WTC11 (cell line): ENCODE results near the gene MEGF11. TPM values are rescaled to one million over a fixed set of nuclear protein-coding genes. Genes with fewer than 3 reads are reported as not detected.

Source experiments
- ATAC-seq: fragments of 200-7000 bp; cut with Tn5 transposase; 2 replicates; pipeline ENCODE4 v1.10.0; 2021; ENCODE audit warnings: mild to moderate bottlenecking, moderate library complexity
- CTCF ChIA-PET: fragments of 300-600 bp; sonication (Branson Sonifier 250); formaldehyde crosslinking; loops from one replicate; lab custom pipeline; 2021; ENCODE audit warnings: antibody characterized with exemption; lab: Charles Lee
- POLR2A ChIA-PET: fragments of 350-600 bp; sonication (Branson Sonifier 250); formaldehyde crosslinking; loops from one replicate; lab custom pipeline; 2021; ENCODE audit warnings: antibody characterized with exemption; lab: Charles Lee
- DNase-seq: peaks from one replicate; pipeline ENCODE4 v3.0.0; 2021; ENCODE audit warnings: low spot score
- H3K27ac Mint-ChIP-seq: 2 replicates; pipeline ENCODE4 v1.8.0; 2021; ENCODE audit warnings: mixed read lengths
- H3K27me3 Mint-ChIP-seq: 2 replicates; pipeline ENCODE4 v1.8.0; 2021; ENCODE audit warnings: low read depth, mild to moderate bottlenecking, moderate library complexity, mixed read lengths
- H3K36me3 Mint-ChIP-seq: 2 replicates; pipeline ENCODE4 v1.8.0; 2021; ENCODE audit warnings: mixed read lengths
- H3K4me1 Mint-ChIP-seq: 2 replicates; pipeline ENCODE4 v1.8.0; 2022; ENCODE audit warnings: mixed read lengths
- H3K4me3 Mint-ChIP-seq: 2 replicates; pipeline ENCODE4 v1.8.0; 2021; ENCODE audit warnings: mild to moderate bottlenecking, moderate library complexity, mixed read lengths
- H3K9me3 Mint-ChIP-seq: 2 replicates; pipeline ENCODE4 v1.8.0; 2021; ENCODE audit warnings: mixed read lengths
- CREB1 ChIP-seq: sonication (generic); formaldehyde crosslinking; IDR thresholded peaks from 2 replicates; pipeline ENCODE4 v1.8.0; 2023; ENCODE audit warnings: mild to moderate bottlenecking, missing genetic modification reagents
- MXD4 ChIP-seq: fragments of 250-450 bp; sonication (Bioruptor Pico); IDR thresholded peaks from 2 replicates; pipeline ENCODE4 v1.8.0; 2021; ENCODE audit warnings: mild to moderate bottlenecking, moderate library complexity, borderline replicate concordance
- NFYB ChIP-seq: sonication (generic); formaldehyde crosslinking; conservative IDR thresholded peaks from 2 replicates; pipeline ENCODE4 v1.8.0; 2022; ENCODE audit warnings: low read depth, missing genetic modification reagents
- SMAD3 ChIP-seq: sonication (generic); formaldehyde crosslinking; IDR thresholded peaks from 2 replicates; pipeline ENCODE4 v1.8.0; 2022; ENCODE audit warnings: missing genetic modification reagents, mild to moderate bottlenecking, borderline replicate concordance
- ZNF219 ChIP-seq: sonication (generic); formaldehyde crosslinking; IDR thresholded peaks from 2 replicates; pipeline ENCODE4 v1.8.0; 2023; ENCODE audit warnings: missing genetic modification reagents, mild to moderate bottlenecking, borderline replicate concordance
- ZNF263 ChIP-seq: sonication (generic); formaldehyde crosslinking; IDR thresholded peaks from 2 replicates; pipeline ENCODE4 v1.8.1; 2022; ENCODE audit warnings: low read depth, mild to moderate bottlenecking, moderate library complexity, missing genetic modification reagents
- total RNA-seq: library from RNA; stranded (reverse); gene quantifications from 3 replicates; pipeline ENCODE4 v1.2.3, GENCODE V29; 2021
- TF ChIP-seq, protein P1 (sequence below): sonication (generic); formaldehyde crosslinking; IDR thresholded peaks from 2 replicates; pipeline ENCODE4 v1.8.1; 2022; ENCODE audit warnings: missing genetic modification reagents, borderline replicate concordance
- TF ChIP-seq, protein P2 (sequence below): fragments of 250-450 bp; sonication (Bioruptor Pico); IDR thresholded peaks from 2 replicates; pipeline ENCODE4 v1.9.0; 2021; ENCODE audit warnings: mild to moderate bottlenecking
- TF ChIP-seq, protein P3 (sequence below): sonication (generic); formaldehyde crosslinking; IDR thresholded peaks from 2 replicates; pipeline ENCODE4 v1.8.0; 2022; ENCODE audit warnings: missing genetic modification reagents
- TF ChIP-seq, protein P4 (sequence below): sonication (generic); formaldehyde crosslinking; IDR thresholded peaks from 2 replicates; pipeline ENCODE4 v1.8.1; 2023; ENCODE audit warnings: mild to moderate bottlenecking, missing genetic modification reagents, moderate library complexity
- TF ChIP-seq, protein P5 (sequence below): sonication (generic); formaldehyde crosslinking; IDR thresholded peaks from 2 replicates; pipeline ENCODE4 v1.8.0; 2023; ENCODE audit warnings: mild to moderate bottlenecking, missing genetic modification reagents
- TF ChIP-seq, protein P6 (sequence below): sonication (generic); formaldehyde crosslinking; IDR thresholded peaks from 2 replicates; pipeline ENCODE4 v1.8.1; 2023; ENCODE audit warnings: mild to moderate bottlenecking, missing genetic modification reagents

The MEGF11 gene
- total RNA-seq, 1 experiment from 2014 or later = 3.3 TPM

DNA sequence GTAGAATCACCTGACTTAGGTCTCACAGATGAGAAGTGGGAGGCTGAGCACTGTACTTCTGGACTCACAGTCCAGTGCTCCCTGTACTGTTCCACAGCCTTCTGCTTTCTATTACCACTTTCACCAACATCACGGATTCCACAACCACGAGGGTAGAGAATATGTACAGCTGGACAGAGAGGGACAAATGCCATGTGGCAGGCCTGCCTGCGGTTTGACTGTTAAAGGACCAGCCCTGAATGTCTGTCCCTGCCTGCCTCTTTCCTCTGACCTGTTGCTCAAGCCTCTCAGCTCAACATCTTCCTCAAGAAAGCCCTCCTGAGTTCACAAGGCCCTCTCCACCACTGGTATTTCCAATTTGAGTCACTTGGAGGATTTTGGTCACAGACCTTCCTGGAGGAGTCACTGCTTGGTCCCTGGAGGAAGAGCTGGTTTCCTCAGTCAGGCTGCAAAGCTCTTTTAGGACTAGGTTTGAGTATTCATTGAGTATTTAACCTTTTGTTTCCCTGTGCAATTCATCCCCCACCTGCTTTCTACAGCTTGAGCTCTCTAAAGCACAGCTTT lies 335.1 kb downstream of the MEGF11 start (continued):
- TF ChIP-seq, protein P1, sequence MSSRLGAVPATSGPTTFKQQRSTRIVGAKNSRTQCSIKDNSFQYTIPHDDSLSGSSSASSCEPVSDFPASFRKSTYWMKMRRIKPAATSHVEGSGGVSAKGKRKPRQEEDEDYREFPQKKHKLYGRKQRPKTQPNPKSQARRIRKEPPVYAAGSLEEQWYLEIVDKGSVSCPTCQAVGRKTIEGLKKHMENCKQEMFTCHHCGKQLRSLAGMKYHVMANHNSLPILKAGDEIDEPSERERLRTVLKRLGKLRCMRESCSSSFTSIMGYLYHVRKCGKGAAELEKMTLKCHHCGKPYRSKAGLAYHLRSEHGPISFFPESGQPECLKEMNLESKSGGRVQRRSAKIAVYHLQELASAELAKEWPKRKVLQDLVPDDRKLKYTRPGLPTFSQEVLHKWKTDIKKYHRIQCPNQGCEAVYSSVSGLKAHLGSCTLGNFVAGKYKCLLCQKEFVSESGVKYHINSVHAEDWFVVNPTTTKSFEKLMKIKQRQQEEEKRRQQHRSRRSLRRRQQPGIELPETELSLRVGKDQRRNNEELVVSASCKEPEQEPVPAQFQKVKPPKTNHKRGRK = no peak
- TF ChIP-seq, protein P2, sequence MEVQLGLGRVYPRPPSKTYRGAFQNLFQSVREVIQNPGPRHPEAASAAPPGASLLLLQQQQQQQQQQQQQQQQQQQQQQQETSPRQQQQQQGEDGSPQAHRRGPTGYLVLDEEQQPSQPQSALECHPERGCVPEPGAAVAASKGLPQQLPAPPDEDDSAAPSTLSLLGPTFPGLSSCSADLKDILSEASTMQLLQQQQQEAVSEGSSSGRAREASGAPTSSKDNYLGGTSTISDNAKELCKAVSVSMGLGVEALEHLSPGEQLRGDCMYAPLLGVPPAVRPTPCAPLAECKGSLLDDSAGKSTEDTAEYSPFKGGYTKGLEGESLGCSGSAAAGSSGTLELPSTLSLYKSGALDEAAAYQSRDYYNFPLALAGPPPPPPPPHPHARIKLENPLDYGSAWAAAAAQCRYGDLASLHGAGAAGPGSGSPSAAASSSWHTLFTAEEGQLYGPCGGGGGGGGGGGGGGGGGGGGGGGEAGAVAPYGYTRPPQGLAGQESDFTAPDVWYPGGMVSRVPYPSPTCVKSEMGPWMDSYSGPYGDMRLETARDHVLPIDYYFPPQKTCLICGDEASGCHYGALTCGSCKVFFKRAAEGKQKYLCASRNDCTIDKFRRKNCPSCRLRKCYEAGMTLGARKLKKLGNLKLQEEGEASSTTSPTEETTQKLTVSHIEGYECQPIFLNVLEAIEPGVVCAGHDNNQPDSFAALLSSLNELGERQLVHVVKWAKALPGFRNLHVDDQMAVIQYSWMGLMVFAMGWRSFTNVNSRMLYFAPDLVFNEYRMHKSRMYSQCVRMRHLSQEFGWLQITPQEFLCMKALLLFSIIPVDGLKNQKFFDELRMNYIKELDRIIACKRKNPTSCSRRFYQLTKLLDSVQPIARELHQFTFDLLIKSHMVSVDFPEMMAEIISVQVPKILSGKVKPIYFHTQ (CRISPR knock-in tag) = no peak
- no peak for TF ChIP-seq MXD4 (CRISPR knock-in tag)
- TF ChIP-seq, protein P3, sequence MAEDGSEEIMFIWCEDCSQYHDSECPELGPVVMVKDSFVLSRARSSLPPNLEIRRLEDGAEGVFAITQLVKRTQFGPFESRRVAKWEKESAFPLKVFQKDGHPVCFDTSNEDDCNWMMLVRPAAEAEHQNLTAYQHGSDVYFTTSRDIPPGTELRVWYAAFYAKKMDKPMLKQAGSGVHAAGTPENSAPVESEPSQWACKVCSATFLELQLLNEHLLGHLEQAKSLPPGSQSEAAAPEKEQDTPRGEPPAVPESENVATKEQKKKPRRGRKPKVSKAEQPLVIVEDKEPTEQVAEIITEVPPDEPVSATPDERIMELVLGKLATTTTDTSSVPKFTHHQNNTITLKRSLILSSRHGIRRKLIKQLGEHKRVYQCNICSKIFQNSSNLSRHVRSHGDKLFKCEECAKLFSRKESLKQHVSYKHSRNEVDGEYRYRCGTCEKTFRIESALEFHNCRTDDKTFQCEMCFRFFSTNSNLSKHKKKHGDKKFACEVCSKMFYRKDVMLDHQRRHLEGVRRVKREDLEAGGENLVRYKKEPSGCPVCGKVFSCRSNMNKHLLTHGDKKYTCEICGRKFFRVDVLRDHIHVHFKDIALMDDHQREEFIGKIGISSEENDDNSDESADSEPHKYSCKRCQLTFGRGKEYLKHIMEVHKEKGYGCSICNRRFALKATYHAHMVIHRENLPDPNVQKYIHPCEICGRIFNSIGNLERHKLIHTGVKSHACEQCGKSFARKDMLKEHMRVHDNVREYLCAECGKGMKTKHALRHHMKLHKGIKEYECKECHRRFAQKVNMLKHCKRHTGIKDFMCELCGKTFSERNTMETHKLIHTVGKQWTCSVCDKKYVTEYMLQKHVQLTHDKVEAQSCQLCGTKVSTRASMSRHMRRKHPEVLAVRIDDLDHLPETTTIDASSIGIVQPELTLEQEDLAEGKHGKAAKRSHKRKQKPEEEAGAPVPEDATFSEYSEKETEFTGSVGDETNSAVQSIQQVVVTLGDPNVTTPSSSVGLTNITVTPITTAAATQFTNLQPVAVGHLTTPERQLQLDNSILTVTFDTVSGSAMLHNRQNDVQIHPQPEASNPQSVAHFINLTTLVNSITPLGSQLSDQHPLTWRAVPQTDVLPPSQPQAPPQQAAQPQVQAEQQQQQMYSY = no peak

DNA sequence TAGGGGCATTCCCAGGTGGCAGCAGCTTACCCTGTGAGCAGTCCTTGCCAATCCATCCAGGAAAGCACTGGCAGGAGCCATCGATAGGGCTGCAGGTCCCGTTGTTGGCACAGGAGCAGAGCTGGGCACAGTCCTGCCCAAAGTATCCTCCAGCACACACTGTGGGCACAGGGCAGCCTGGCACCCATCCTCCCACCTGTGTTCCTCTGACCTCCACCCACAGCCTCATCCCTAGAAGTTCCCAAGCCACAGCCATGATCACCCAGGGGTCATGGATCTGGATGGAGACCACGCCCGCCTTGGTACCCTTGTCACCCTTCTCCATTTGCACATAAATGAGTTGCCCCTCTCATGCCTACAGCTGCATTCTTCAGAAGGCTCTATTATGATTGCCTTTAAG lies 335.6 kb downstream of the MEGF11 start:
- no peak for ATAC-seq
- ChIA-PET CTCF (interaction anchor here (1.8 to 2.4 kb wide), 2 partner anchors 64 to 167 kb away, joined by 9 to 11 read pairs; no protein-coding TSS in a partner anchor), POLR2A (no interaction called here)
- Mint-ChIP-seq H3K4me1 (peaks cover 20% of the 10 kb centered on the region), H3K9me3 (no peaks in the 10 kb centered on the region), H3K4me3 (no peak overlapping the region), H3K36me3 (no peaks in the 10 kb centered on the region), H3K27me3 (no peaks in the 10 kb centered on the region), H3K27ac (no peak overlapping the region)
- TF ChIP-seq ZNF263 (no peak), MXD4 (CRISPR knock-in tag) (no peak), CREB1 (CRISPR knock-in tag) (no peak), SMAD3 (CRISPR knock-in tag) (no peak), NFYB (no peak), ZNF219 (CRISPR knock-in tag) (no peak)
- TF ChIP-seq, protein P4, sequence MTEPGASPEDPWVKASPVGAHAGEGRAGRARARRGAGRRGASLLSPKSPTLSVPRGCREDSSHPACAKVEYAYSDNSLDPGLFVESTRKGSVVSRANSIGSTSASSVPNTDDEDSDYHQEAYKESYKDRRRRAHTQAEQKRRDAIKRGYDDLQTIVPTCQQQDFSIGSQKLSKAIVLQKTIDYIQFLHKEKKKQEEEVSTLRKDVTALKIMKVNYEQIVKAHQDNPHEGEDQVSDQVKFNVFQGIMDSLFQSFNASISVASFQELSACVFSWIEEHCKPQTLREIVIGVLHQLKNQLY (CRISPR knock-in tag) = no peak
- TF ChIP-seq, protein P5, sequence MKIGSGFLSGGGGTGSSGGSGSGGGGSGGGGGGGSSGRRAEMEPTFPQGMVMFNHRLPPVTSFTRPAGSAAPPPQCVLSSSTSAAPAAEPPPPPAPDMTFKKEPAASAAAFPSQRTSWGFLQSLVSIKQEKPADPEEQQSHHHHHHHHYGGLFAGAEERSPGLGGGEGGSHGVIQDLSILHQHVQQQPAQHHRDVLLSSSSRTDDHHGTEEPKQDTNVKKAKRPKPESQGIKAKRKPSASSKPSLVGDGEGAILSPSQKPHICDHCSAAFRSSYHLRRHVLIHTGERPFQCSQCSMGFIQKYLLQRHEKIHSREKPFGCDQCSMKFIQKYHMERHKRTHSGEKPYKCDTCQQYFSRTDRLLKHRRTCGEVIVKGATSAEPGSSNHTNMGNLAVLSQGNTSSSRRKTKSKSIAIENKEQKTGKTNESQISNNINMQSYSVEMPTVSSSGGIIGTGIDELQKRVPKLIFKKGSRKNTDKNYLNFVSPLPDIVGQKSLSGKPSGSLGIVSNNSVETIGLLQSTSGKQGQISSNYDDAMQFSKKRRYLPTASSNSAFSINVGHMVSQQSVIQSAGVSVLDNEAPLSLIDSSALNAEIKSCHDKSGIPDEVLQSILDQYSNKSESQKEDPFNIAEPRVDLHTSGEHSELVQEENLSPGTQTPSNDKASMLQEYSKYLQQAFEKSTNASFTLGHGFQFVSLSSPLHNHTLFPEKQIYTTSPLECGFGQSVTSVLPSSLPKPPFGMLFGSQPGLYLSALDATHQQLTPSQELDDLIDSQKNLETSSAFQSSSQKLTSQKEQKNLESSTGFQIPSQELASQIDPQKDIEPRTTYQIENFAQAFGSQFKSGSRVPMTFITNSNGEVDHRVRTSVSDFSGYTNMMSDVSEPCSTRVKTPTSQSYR (CRISPR knock-in tag) = no peak
- TF ChIP-seq, protein P6, sequence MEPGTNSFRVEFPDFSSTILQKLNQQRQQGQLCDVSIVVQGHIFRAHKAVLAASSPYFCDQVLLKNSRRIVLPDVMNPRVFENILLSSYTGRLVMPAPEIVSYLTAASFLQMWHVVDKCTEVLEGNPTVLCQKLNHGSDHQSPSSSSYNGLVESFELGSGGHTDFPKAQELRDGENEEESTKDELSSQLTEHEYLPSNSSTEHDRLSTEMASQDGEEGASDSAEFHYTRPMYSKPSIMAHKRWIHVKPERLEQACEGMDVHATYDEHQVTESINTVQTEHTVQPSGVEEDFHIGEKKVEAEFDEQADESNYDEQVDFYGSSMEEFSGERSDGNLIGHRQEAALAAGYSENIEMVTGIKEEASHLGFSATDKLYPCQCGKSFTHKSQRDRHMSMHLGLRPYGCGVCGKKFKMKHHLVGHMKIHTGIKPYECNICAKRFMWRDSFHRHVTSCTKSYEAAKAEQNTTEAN = no peak
- no peak for DNase-seq
